ENCODE measurements around the gene ZFHX2. TPM values are rescaled to one million over a fixed set of nuclear protein-coding genes. Genes with fewer than 3 reads are reported as not detected.

Gene ZFHX2
- total RNA-seq, 4 donors from 2014 or later, result 0.19 to 0.49 (median 0.27) TPM

GRCh38 chr14:23524954-23525353 lies 26.6 kb downstream of the ZFHX2 start:
- no peak for DNase-seq (ENCODE audit: low spot score in 2 of 2)
- intact Hi-C loops (cut with DNase I; ENCODE audit: low total_unique reads), result no loop called here
- no peak overlapping the region for H3K4me3 ChIP-seq (ENCODE audit: low read depth, poor library complexity, severe bottlenecking)
- TF ChIP-seq CTCF (IDR thresholded peaks at IDR 0.05), result no peak
- no peak for TF ChIP-seq POLR2A (IDR thresholded peaks at IDR 0.05)
- 94 to 95% methylated on average over 14 of the region's 14 CpGs for WGBS, 2 donors

- intact Hi-C loops (cut with DNase I; ENCODE audit: low total_unique reads), result no loop called here
- WGBS, 2 donors, result 89 to 90% methylated on average over 16 of the region's 16 CpGs
- no peak overlapping the region for H3K4me3 ChIP-seq (ENCODE audit: low read depth, poor library complexity, severe bottlenecking)
- no peak for TF ChIP-seq CTCF (IDR thresholded peaks at IDR 0.05)
- no peak for TF ChIP-seq POLR2A (IDR thresholded peaks at IDR 0.05)
- DNase-seq (ENCODE audit: low spot score in 2 of 2), result no peak
Observed at GRCh38 chr14:23523229-23524016, 28.1 kb downstream of the ZFHX2 start.

GRCh38 chr14:23522643-23523198 lies 28.8 kb downstream of the ZFHX2 start:
- intact Hi-C loops (cut with DNase I; ENCODE audit: low total_unique reads), result no loop called here
- TF ChIP-seq POLR2A (IDR thresholded peaks at IDR 0.05), result no peak
- TF ChIP-seq CTCF (IDR thresholded peaks at IDR 0.05), result no peak
- DNase-seq (ENCODE audit: low spot score in 2 of 2), result no peak
- H3K4me3 ChIP-seq (ENCODE audit: low read depth, poor library complexity, severe bottlenecking), result no peak overlapping the region
- 91 to 92% methylated on average over 9 of the region's 9 CpGs for WGBS, 2 donors

- intact Hi-C loops (cut with DNase I; ENCODE audit: low total_unique reads), result no loop called here
- 83 to 86% methylated on average over 19 to 20 of the region's 20 CpGs for WGBS, 2 donors
- no peak overlapping the region for H3K4me3 ChIP-seq (ENCODE audit: low read depth, poor library complexity, severe bottlenecking)
- TF ChIP-seq POLR2A (IDR thresholded peaks at IDR 0.05) (no peak), CTCF (IDR thresholded peaks at IDR 0.05) (no peak)
- DNase-seq (ENCODE audit: low spot score in 2 of 2), result no peak
Observed at GRCh38 chr14:23521785-23522640, 29.6 kb downstream of the ZFHX2 start.

- no peak for DNase-seq (ENCODE audit: low spot score in 2 of 2)
- H3K4me3 ChIP-seq (ENCODE audit: low read depth, poor library complexity, severe bottlenecking), result no peak overlapping the region
- 81 to 87% methylated on average over 14 of the region's 14 CpGs for WGBS, 2 donors
- intact Hi-C loops (cut with DNase I; ENCODE audit: low total_unique reads), result no loop called here
- no peak for TF ChIP-seq POLR2A (IDR thresholded peaks at IDR 0.05)
- TF ChIP-seq CTCF (IDR thresholded peaks at IDR 0.05), result no peak
Observed at GRCh38 chr14:23520899-23521533, 30.5 kb downstream of the ZFHX2 start.
